IPS-18c (cell line): ENCODE results near the gene SBF2.
A peak's percentile ranks its signal among the peaks of the same experiment; 100 is the strongest.

Experiments
- H3K4me3 ChIP-seq: 2 replicates; pipeline ENCODE4 v1.7.0; 2013; ENCODE audit warnings: low read depth, mild to moderate bottlenecking, low read length, moderate library complexity; ENCODE audit not compliant: insufficient read depth
- H3K9me3 ChIP-seq: one replicate; pipeline ENCODE4 v1.6.1; 2013; ENCODE audit warnings: mild to moderate bottlenecking, low read length, moderate library complexity; ENCODE audit not compliant: control insufficient read depth, insufficient read depth

Gene SBF2

DNA sequence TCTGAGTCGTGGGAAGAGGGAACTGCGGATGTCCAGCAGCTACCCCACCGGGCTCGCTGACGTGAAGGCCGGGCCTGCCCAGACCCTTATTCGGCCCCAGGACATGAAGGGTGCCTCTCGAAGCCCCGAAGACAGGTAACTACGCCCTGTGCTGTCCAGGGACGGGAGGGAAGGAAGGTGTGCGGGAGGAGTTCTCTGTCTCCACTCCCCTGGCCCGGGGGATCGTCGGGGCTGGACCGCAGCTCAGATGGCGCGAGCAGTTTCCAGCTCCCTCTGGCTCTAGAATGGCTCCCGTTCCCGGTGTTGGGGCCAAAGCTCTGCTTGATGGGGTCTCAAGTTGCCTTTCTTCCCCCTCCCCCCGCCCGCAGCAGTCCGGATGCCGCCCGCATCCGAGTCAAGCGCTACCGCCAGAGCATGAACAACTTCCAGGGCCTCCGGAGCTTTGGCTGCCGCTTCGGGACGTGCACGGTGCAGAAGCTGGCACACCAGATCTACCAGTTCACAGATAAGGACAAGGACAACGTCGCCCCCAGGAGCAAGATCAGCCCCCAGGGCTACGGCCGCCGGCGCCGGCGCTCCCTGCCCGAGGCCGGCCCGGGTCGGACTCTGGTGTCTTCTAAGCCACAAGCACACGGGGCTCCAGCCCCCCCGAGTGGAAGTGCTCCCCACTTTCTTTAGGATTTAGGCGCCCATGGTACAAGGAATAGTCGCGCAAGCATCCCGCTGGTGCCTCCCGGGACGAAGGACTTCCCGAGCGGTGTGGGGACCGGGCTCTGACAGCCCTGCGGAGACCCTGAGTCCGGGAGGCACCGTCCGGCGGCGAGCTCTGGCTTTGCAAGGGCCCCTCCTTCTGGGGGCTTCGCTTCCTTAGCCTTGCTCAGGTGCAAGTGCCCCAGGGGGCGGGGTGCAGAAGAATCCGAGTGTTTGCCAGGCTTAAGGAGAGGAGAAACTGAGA, 12.2 kb upstream of the SBF2 start:
- peaks cover 2% of the 10 kb centered on the region for H3K9me3 ChIP-seq
- H3K4me3 ChIP-seq = peak overlapping the region; percentile 81

DNA sequence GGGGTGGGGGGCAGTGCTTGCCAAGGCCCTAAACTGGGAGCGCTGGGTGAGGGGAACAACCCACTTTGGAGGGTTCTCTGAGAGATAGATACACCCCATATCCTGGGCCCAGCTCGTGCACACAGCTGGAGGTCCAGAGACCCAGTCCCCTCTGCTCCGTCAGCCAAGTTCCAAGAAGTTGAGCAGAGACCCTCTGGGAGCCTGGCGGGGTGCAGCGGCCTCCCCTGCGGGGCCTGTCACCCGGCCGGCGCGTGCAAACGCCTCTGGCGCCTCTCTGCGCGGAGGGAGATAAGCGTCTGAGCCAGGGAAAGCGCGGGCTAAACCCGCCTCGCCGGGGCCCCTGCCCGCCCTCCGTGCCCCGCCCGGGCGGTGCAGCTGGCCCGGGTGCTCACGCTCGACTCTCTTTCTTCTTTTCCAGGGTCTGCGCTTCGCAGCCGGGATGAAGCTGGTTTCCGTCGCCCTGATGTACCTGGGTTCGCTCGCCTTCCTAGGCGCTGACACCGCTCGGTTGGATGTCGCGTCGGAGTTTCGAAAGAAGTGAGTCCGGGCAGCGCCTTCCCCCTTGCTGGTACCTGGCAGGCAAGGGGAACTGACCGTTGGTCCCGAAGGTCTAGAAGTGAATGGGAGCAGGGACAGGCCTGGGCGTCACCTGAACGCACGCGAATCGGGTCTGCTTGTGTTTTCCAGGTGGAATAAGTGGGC, 11.4 kb upstream of the SBF2 start:
- peaks cover 2% of the 10 kb centered on the region for H3K9me3 ChIP-seq
- peak overlapping the region; percentile 81 for H3K4me3 ChIP-seq

DNA sequence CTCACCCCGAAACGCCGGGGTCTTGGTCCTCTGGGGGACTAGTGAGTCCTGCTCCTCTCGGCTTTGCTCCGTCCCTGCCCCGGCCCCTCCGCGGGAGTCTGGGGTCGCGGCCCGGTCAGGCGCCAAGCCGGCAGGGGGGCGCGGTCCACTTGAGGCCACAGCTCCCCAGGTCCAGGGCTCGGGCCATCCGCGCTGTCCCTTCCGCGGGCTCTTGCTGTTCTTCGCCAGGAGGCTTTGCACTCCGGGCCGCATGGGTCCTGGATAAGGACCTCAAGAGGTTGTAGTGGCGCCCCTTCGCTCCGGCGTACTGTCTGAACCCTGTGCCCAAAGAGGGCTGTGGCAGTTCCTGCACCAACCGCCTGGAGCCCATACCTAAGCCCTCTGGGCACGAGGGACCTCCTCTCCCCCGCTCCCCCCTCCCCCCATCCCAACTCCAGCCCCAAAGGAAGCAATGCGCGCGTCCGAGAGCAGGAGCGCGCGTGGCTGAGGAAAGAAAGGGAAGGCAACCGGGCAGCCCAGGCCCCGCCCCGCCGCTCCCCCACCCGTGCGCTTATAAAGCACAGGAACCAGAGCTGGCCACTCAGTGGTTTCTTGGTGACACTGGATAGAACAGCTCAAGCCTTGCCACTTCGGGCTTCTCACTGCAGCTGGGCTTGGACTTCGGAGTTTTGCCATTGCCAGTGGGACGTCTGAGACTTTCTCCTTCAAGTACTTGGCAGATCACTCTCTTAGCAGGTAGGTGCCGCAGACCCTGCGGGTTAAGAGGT, 10.7 kb upstream of the SBF2 start, which contains the start of gene ADM:
TSS of gene ADM (plus strand) at position 579 of the 767 bp plus-strand sequence. CDS start 628 bp downstream, outside the sequence.
- H3K9me3 ChIP-seq = peaks cover 2% of the 10 kb centered on the region
- peak within 1 kb of the TSS; percentile 81 for H3K4me3 ChIP-seq

DNA sequence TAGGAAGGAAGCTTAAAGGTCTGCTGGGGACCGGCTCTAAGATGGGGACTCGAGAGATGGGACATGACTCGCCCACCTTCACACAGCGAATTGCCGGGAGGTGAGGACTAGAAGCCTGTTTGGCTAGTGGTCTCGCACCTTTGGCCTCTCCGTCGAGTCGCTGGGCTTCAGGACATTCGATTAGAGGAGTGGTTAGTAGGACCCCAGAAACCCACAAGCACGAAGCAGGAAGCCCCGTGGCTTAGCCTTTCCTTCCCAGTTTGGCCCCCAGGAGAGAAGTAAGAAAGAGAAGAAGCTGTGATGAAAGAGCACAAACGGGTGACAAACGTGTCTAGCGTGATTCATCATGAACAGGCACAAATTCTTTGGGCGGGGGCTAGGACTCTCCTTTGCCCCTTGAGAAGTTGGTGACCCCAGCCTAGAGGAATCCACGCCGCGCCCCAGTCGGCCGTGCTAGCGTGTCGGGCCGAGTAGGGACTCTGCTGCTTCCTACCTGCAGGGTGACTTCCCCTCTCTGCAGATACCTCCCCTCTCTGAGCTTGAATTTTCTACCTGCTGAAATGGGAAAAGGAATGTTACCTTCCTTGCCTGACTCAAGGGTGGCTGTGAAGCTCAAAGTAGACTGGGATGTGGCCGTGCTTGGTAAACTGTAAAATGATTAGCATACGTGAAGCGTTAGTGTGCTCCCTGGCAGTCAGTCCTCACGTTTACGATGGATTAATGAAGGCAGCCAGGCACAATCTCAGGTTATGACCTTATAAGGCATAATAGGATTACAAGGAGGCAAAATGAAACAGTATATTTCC, 9.7 kb upstream of the SBF2 start:
- H3K9me3 ChIP-seq = peaks cover 2% of the 10 kb centered on the region
- peak overlapping the region; percentile 81 for H3K4me3 ChIP-seq

DNA sequence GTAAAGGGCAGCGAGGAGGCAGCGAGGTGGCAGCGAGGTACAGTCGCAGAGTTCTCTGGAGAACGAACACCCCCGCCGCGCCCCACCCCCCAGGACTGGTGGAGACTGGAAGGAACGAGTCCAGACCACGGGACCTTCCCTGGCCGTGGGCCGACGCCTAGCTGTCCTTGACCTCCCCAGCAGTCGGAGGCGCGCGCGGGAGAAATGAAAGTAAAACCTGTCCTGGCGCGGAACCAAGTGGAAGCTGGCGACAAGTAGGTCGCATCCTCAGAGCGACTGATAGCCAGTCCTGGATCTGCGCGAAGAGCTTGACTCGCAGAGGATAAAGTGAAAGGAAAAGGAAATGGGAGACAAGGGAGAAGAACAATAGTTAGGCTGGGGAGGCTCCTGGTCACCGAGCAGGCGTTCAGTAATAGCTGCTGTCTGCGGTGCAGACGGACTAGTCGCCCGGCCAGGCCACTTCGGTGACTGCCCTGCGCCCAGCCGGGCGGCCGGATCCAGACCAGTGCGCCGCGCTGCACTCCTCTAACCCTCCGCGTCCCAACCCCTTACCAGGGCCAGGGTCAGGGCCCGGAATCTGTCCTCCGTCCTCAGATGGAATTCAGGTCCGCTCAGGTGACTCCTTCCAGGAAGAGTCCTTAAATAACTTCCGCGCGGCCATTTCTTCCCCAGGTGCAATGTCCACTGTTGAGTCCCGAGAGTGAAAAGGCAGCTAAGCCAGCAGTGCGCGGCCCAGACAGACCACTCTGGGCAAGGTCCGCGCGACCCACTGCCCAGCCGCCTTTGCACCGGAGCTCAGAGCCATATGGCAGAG, 8.9 kb upstream of the SBF2 start:
- H3K4me3 ChIP-seq = peak overlapping the region; percentile 81
- peaks cover 2% of the 10 kb centered on the region for H3K9me3 ChIP-seq

DNA sequence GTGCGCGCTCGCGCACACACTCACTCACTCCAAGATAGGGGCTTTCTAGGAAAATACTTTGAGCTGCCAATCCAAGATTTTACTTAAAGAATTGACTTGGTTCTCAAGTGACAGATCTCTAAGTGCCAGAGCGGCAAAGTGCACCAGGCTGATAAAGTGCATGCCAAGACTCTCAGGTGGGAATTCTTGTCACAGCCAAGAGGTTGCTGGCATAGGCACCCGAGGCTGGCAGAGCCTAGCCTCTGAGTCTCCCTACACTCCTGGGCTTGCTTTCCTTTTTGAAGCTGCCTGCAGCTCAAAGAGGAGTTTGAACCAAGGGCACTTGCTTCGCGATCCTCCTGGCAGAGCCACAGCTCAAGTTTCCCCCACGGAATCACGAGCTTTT, 8.3 kb upstream of the SBF2 start:
- H3K4me3 ChIP-seq = peak overlapping the region; percentile 81
- H3K9me3 ChIP-seq = peaks cover 2% of the 10 kb centered on the region

DNA sequence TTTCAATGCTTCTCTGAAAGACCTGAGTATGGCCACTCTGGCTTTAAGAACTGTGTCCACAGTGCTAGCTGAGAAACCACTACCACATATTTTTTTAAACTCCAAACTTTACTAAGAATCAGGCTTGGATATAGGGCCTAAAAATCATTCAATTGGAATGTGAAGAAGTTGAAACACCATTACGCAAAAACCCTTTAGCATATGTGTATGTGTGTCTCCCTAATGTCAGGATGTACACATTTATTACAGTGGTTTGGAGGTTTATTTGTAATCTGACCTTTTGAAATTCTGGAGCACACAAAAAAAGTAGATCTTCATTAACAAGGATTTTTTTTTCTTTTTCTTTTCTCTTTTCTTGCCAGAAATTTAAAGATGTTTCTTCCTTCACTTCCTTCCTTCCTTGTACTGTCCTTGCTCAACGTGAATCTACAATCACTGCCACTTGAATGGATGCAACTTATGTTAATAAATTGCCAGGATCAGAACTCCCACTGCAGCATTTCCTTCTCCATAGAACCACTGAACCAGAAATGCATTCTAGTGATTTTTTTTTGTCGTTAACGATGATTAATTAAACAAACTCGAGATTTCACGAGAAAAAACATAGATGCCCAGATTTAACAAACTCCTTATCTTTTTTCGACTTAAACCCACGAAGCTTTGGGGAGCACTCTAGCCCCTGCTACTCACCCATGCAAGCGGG, 7.8 kb upstream of the SBF2 start:
- peak overlapping the region; percentile 81; the same call in 1 of the 2 replicates for H3K4me3 ChIP-seq
- peaks cover 2% of the 10 kb centered on the region for H3K9me3 ChIP-seq

DNA sequence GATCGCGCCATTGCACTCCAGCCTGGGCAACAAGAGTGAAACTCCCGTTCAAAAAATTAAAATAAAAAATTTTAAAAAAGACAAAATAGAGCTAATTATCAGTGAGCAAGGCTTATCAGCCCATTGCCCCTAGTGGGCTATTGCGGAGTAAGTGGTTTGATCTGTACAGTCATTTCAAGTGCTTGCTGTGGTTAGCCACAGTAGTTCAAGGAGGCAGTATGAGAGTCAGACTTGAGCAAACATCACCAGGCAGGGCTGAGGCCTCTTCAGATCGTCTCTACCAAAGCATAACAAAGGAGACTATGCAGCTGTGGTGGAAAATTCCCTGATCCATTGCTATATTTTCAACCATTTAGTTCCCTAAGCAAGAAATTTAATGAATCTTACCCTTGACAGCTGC, 4.3 kb upstream of the SBF2 start:
- Histone ChIP-seq H3K4me3 (no peak overlapping the region), H3K9me3 (peaks cover 2% of the 10 kb centered on the region)

DNA sequence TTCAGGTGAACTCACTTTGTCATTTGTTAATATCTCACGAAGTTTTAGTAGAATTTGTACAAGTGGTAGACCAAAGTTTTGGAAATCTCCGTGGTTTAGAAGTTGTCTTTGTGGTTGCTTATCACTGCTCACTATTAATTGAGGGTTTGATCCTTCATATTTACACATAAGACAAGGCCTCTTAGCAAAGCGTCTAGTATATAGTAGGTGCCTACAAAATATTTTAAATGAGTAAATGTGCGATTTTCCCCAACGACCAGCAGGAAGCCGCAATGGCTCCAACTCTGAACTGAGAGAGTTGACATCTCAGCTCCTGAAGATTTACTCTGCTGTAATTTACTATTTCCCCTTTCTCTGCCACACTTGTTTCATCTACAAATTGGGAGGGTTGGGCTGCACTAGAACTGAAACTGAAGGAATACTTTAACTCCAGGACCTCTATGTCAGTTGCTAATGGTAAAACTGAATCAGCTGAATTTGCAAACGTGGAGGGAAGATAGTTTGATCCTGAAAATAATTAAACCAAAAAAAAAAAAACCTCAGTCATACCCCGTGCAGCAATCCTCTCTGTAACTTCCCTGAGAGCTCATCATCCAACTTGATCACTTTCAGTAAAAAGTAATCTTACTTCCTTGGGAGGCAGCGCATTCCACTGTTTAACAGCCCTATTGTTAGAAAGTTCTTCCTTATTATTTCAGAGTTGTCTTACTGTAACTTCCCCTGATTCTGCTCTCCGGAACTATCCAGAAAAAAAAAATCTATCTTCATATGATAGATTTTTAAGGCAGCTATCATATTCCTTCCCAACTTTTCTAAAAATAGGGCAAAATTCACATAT, 1.3 kb upstream of the SBF2 start:
- Histone ChIP-seq H3K9me3 (no peaks in the 10 kb centered on the region), H3K4me3 (peak overlapping the region; percentile 75)

DNA sequence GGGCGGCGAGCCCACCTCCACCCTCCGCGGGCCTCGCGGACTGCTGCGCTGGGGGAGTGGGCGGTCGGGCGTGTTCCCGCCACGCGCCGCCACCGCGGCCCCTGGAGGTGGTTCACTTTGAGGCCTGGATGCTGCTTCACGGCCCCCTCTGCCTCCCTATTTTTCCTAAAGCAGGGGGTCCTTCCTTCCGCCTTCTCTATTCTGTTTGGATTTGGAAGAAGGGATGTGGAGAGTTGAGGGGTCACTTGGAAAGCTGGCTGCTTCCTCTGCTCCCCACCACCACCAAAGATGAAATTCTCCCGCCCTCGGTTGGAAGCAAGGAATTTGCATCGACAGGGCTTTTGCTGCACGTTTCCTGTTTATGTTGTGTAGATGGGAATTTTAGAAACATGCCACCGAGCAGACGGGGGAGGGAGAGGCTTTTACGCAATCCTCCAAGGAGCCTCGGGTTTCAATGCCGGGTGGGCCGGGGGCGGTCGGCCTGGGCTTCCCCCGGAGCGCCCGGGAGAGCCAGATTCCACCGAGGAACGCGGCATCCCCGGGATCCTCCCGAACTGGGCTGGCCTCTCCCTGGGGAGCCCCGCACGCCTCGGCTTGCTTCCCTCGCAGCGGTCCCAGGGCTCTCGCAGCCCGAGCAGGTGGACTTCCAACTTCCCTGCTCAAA, 403 bp upstream of the SBF2 start:
- no peaks in the 10 kb centered on the region for H3K9me3 ChIP-seq

DNA sequence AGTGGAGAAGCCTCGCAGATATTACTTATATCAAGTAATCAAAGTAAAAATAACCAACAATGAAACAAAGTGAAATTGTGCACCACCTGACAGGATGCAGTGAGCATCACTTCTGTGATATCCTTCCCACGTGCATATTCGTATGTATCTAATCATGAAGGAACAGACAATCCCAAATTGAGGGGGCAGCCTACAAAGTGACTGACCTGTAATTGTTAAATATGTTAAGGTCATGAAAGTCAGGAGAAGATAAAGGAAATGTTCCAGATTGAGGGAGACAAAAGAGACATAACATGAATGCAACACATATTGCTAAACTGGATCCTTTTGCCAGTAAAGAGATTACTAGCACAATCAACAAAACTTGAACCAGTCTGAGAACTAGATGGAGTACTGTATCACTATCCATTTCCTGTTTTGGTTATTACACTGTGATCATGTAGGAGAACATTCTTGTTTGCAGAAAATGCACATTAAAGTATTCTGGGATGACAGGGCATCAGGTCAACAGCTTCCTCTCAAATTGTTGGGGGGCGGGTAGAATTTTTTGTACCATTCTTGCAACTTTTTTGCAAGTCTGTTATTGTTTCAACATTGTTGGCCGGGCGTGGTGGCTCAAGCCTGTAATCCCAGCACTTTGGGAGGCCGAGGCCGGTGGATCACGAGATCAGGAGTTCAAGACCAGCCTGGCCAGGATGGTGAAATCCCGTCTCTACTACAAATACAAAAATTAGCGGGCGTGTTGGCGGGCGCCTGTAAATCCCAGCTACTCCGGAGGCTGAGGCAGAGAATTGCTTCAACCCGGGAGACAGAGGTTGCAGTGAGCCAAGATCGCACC, 2.0 kb downstream of the SBF2 start:
- H3K9me3 ChIP-seq = peaks cover 2% of the 10 kb centered on the region
- H3K4me3 ChIP-seq = no peak overlapping the region

More for the DNA sequence above, 403 bp upstream of the SBF2 start:
- H3K4me3 ChIP-seq = peak overlapping the region; percentile 75

DNA sequence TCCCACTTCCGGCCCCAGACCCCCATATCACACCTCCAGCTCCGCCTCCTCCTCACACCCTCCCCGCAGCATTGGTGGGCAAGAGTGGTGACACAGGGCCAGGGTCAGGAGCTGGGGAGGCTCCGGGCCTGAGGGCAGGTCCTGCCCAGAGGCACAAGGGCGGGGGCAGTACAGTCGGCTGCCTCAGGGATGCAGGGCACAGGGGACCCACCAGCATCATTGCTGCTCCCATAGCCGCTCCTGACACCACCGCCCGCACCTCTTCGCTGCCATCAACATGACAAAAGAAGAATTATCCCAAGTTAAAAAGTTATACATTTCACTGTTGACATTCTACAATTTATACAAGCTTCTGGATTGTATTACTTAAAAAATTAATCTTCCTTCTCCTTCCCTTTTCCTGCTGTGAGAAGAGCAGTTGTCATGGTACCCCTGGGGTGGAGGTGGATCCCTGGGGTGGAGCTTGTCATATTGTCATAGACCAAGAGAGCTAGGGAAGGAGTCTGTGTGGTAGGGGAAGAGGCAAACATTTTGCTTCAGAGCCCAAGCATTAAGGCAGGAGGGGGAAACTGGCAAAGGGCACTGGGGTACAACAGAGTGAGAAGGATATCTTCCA, 4.1 kb downstream of the SBF2 start:
- H3K9me3 ChIP-seq = peaks cover 2% of the 10 kb centered on the region
- no peak overlapping the region for H3K4me3 ChIP-seq
